ENCODE results near the gene TRPM4.

TRPM4 gene

GRCh38 chr19:49157445-49158224 is at the start of gene TRPM4:
TSS of gene TRPM4 (plus strand) at chr19:49157792. CDS start at chr19:49157867, 75 bp downstream.
- no peak for DNase-seq
- no peak within 1 kb of the TSS for H3K27ac Mint-ChIP-seq

DNA sequence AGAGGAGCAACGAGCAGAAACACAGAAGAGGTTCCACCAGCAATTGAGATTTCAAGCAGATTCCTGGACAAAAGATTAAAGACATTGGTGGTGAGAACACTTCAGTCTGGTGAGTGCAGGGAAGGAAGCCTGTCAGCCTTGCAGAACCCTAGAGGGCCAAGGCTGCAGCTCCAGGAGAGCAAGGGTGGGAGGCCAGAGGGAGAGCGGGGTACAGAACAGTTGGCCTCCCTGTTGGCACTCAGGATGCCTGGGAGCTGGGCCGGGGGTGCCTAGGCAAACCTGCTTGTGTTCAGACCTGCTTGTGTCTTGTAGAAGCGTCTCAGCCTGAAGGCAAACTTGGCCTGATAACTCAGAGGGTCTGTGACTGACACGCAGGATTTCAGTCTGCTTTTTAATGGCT is 48.5 kb upstream of the TRPM4 start:
- Mint-ChIP-seq H3K4me3 (no peak overlapping the region), H3K27ac (peak overlapping the region; percentile 65), H3K36me3 (peaks cover 38 to 45% of the 10 kb centered on the region in 2 donors)

More at GRCh38 chr19:49157445-49158224, at the start of gene TRPM4:
- H3K4me3 Mint-ChIP-seq = peak within 1 kb of the TSS; percentile 50 to 77
- peaks cover 72 to 84% of the 10 kb centered on the region in 2 donors for H3K27me3 Mint-ChIP-seq
- no peaks in the 10 kb centered on the region for H3K36me3 Mint-ChIP-seq
- peaks cover 14 to 15% of the 10 kb centered on the region in 2 donors for H3K9me3 Mint-ChIP-seq
- ATAC-seq (replicated peaks) = peak; percentile 67 to 72
- H3K4me1 Mint-ChIP-seq = peaks cover 15% of the 10 kb centered on the region in 2 donors

GRCh38 chr19:49109569-49110233 is 47.9 kb upstream of the TRPM4 start:
- no peaks in the 10 kb centered on the region for H3K27me3 Mint-ChIP-seq
- no peak overlapping the region for H3K4me3 Mint-ChIP-seq
- H3K36me3 Mint-ChIP-seq = peaks cover 32 to 38% of the 10 kb centered on the region in 2 donors
- no peaks in the 10 kb centered on the region for H3K9me3 Mint-ChIP-seq
- H3K27ac Mint-ChIP-seq = no peak overlapping the region
- DNase-seq (no peak), ATAC-seq (replicated peaks) (no peak)
- H3K4me1 Mint-ChIP-seq = peaks cover 17 to 18% of the 10 kb centered on the region in 2 donors

More for the DNA sequence above, 48.5 kb upstream of the TRPM4 start:
- DNase-seq (no peak), ATAC-seq (replicated peaks) (no peak)
- peaks cover 19 to 24% of the 10 kb centered on the region in 2 donors for H3K4me1 Mint-ChIP-seq
- H3K27me3 Mint-ChIP-seq = no peaks in the 10 kb centered on the region
- H3K9me3 Mint-ChIP-seq = no peaks in the 10 kb centered on the region

GRCh38 chr19:49110567-49110966 is 47.0 kb upstream of the TRPM4 start:
- Mint-ChIP-seq H3K36me3 (peaks cover 26 to 30% of the 10 kb centered on the region in 2 donors), H3K27ac (no peak overlapping the region), H3K27me3 (no peaks in the 10 kb centered on the region), H3K4me1 (peaks cover 17 to 20% of the 10 kb centered on the region in 2 donors), H3K9me3 (no peaks in the 10 kb centered on the region), H3K4me3 (no peak overlapping the region)
- DNase-seq = no peak
- ATAC-seq (replicated peaks) = no peak

DNA sequence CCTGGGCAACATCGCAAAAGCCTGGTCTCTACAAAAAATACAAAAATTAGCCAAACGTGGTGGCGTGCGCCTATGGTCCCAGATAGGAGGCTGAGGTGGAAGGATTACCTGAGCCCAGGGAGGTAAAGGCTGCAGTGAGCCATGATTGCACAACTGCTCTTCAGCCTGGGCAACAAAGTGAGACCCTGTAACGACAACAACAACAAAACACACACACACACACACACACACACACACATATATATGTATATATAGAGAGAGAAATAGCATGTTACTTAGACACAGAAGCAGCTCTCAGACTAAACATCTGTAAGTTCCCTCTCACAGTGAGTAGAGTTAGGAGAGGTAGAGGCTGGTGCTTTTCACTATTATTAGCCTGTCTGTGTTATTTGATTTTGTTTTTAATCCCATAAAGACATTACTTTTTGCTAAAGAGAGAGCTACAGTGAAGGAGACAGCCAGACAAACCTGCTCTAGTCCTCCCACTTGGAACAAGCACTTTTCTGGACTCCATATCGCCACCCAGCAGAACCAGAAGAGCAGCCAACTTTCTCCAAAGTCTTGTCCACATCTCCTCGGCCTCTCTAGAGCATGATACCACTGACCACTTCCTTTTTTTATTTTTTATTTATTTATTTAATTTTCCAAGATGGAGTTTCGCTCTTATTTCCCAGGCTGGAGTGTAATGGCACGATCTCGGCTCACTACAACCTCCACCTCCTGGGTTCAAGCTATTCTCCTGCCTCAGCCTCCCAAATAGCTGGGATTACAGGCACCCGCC is 46.2 kb upstream of the TRPM4 start:
- Mint-ChIP-seq H3K4me3 (no peak overlapping the region), H3K27me3 (no peaks in the 10 kb centered on the region), H3K27ac (no peak overlapping the region), H3K4me1 (peaks cover 18 to 25% of the 10 kb centered on the region in 2 donors), H3K9me3 (no peaks in the 10 kb centered on the region), H3K36me3 (peaks cover 28 to 30% of the 10 kb centered on the region in 2 donors)
- no peak for ATAC-seq (replicated peaks)
- no peak for DNase-seq

DNA sequence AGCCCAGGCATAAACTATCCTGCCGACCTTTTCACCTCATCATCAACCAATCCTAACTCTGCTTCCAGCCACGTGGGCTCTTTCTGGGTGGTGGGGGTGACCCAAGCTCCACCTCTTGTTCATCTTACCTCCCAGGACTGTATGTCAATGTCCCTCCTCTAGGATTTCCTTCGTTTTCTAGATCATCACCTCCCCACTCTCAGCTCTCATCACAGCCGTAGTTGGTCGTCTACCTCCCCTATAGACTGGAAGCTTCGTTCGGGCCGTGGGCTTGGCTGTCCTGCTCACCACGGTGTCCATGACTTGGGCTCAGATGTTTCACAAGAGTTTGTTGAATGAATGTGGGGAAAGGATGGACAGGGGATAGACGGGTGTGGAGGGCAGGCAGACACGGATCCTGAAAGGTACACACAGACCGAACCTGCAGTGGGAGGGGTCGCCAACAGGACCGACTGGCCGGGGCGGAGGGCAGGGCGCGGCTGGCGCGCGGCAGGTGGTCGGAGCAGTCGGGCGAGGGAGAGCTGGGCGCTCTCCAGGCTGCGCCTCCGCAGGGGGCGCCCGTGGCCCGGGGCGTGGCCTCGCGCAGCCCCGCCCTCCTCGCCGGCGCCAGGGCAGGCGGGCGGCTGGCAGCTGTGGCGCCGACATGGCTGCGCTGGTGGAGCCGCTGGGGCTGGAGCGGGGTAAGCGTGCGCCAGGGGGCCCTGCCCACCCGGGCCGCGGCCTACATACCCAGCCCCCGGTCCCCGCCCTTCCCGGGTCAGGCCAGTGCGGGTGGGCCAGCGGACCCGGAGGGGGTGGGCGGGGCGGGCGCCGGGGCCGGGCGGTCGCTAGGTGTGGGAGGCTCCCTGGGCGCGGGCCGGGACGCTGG is 43.6 kb upstream of the TRPM4 start, which contains the start of gene LIN7B:
LIN7B (plus strand) TSS at position 609 of the 868 bp plus-strand sequence; CDS start at position 644, 35 bp downstream.
- no peak within 1 kb of the TSS for H3K27ac Mint-ChIP-seq
- no peaks in the 10 kb centered on the region for H3K27me3 Mint-ChIP-seq
- H3K4me1 Mint-ChIP-seq = peaks cover 29 to 47% of the 10 kb centered on the region in 2 donors
- H3K4me3 Mint-ChIP-seq = peak within 1 kb of the TSS; percentile 81 to 82
- peaks cover 17 to 18% of the 10 kb centered on the region in 2 donors for H3K36me3 Mint-ChIP-seq
- DNase-seq (peak; percentile 74), ATAC-seq (replicated peaks) (peak; percentile 72)
- no peaks in the 10 kb centered on the region for H3K9me3 Mint-ChIP-seq

DNA sequence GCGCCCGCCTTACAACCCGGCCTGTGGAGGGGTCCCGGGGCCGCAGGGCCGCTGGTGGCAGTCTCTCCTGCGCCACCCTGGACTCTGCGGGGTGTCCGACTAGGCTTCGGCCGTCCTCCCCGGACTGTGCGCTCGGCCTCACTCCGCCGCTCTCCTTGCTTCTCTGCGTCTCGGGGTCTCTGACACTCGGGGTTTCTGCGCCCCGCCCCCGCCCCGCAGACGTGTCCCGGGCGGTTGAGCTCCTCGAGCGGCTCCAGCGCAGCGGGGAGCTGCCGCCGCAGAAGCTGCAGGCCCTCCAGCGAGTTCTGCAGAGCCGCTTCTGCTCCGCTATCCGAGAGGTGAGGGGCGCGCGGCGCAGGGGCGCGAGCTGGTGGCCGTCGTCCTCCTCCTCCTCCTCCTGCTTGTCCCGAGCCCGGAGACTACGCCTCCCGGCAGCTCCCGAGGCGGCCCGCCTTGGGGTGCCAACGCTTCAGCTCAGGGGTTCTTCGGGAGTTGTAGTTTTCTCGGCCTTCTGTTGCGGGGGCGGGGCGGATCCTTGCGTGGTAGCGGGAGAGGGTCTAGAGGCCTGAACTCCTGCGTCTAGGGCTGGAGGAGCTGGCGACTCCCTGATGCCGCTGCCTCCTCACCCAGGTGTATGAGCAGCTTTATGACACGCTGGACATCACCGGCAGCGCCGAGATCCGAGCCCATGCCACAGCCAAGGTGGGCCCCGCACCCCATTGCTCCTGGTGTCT is 42.8 kb upstream of the TRPM4 start:
- H3K27me3 Mint-ChIP-seq = peaks cover 0 to 1% of the 10 kb centered on the region in 2 donors
- H3K27ac Mint-ChIP-seq = no peak overlapping the region
- H3K4me3 Mint-ChIP-seq = peak overlapping the region; percentile 81 to 82
- H3K36me3 Mint-ChIP-seq = peaks cover 10 to 13% of the 10 kb centered on the region in 2 donors
- peaks cover 29 to 50% of the 10 kb centered on the region in 2 donors for H3K4me1 Mint-ChIP-seq
- DNase-seq = no peak
- no peaks in the 10 kb centered on the region for H3K9me3 Mint-ChIP-seq
- ATAC-seq (replicated peaks) = no peak

DNA sequence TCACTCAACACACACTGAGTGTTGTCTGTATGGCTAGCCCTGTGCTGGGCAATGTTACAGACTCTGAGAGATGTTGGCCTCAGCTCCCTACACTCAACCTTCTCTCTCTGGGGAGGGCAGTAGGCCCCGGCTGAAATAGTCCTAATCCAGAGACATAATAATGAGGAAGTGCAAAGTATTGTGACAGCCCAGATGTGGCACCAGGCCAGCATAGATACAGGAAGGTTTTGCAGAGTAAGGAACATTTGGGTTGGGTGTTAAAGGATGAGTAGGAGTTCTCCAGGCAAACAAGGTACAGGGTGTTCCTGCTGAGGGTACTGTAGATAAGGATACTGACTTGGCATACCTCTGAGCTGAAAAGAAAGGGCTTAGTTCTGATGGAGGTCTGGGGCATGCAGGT is 41.0 kb upstream of the TRPM4 start:
- Mint-ChIP-seq H3K4me1 (peaks cover 35 to 62% of the 10 kb centered on the region in 2 donors), H3K4me3 (peak overlapping the region in 1 of 2 donors; percentile 66), H3K36me3 (peaks cover 9 to 13% of the 10 kb centered on the region in 2 donors), H3K27me3 (peaks cover 9 to 15% of the 10 kb centered on the region in 2 donors), H3K9me3 (no peaks in the 10 kb centered on the region), H3K27ac (no peak overlapping the region)
- no peak for DNase-seq
- no peak for ATAC-seq (replicated peaks)

DNA sequence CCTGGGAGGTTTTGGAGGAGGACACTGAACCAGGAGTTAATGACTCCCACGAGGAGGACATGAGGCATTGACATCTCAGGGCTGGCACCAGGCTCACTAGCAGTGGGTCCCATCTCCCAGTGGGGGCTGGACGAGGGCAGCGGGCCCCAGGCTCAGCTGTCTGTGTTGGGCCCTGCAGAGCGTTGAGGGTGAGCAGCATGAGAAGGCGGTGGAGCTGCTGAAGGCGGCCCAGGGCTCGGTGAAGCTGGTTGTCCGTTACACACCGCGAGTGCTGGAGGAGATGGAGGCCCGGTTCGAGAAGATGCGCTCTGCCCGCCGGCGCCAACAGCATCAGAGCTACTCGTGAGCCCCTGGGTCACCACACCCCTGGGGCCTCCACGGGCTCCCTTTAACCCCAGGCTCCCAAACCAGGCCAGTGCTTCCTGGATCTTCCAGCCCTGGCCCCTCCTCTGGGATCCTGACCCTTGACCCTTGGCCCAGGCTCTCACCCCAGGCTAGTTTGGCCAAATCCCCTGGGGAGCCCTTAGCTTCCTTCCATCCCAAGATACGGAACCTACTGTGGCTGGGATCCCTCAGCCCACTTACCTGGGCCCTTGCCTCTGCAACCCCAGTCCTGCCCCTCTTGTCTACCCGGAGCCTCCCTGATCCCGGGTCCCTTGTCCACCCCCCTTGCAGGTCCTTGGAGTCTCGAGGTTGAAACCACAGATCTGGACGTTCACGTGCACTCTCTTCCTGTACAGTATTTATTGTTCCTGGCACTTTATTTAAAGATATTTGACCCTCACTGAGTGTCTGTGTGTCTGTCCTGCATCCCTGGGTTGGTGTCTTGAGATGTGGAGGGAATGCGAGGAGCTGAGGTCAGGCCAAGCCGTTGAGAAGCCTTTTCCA is 39.7 kb upstream of the TRPM4 start:
- peaks cover 13 to 21% of the 10 kb centered on the region in 2 donors for H3K27me3 Mint-ChIP-seq
- peaks cover 36 to 61% of the 10 kb centered on the region in 2 donors for H3K4me1 Mint-ChIP-seq
- peak overlapping the region; percentile 95 for H3K27ac Mint-ChIP-seq

GRCh38 chr19:49118565-49119410 is 38.8 kb upstream of the TRPM4 start, which contains the start of gene C19orf73:
TSS of gene C19orf73 (minus strand) at chr19:49119143. CDS start at chr19:49119022, 121 bp downstream.
- peaks cover 9 to 13% of the 10 kb centered on the region in 2 donors for H3K36me3 Mint-ChIP-seq
- DNase-seq (peak; percentile 95), ATAC-seq (replicated peaks) (peak; percentile 80 to 84)
- no peaks in the 10 kb centered on the region for H3K9me3 Mint-ChIP-seq
- H3K27me3 Mint-ChIP-seq = peaks cover 13 to 21% of the 10 kb centered on the region in 2 donors
- H3K4me3 Mint-ChIP-seq = peak within 1 kb of the TSS; percentile 87 to 92
- peaks cover 34 to 53% of the 10 kb centered on the region in 2 donors for H3K4me1 Mint-ChIP-seq
- peak within 1 kb of the TSS; percentile 95 for H3K27ac Mint-ChIP-seq

More for the DNA sequence above, 39.7 kb upstream of the TRPM4 start:
- Mint-ChIP-seq H3K9me3 (no peaks in the 10 kb centered on the region), H3K36me3 (peaks cover 9 to 13% of the 10 kb centered on the region in 2 donors), H3K4me3 (peak overlapping the region; percentile 87 to 92)
- ATAC-seq (replicated peaks) = no peak
- no peak for DNase-seq
